ENCODE measurements around the gene NRF1. TPM values are rescaled to one million over a fixed set of nuclear protein-coding genes. Genes with fewer than 3 reads are reported as not detected.

Gene NRF1
- total RNA-seq, 2 donors from 2014 or later: 19.2 to 37.6 TPM

GRCh38 chr7:129796186-129796775 is 184.8 kb downstream of the NRF1 start:
- H3K4me3 ChIP-seq: no peak overlapping the region
- ATAC-seq (ENCODE audit: insufficient number of reproducible peaks, low FRiP score, low read depth): no peak
- H3K36me3 ChIP-seq: no peaks in the 10 kb centered on the region
- H3K9me3 ChIP-seq: no peaks in the 10 kb centered on the region
- H3K27me3 ChIP-seq (replicated peaks; ENCODE audit: insufficient read depth): no peaks in the 10 kb centered on the region
- no peak overlapping the region for H3K27ac ChIP-seq
- H3K4me1 ChIP-seq (ENCODE audit: control insufficient read depth in 1 of 2, low read depth in 2 of 2): no peaks in the 10 kb centered on the region
- no peak for DNase-seq (ENCODE audit: low spot score)
- TF ChIP-seq, protein P1, sequence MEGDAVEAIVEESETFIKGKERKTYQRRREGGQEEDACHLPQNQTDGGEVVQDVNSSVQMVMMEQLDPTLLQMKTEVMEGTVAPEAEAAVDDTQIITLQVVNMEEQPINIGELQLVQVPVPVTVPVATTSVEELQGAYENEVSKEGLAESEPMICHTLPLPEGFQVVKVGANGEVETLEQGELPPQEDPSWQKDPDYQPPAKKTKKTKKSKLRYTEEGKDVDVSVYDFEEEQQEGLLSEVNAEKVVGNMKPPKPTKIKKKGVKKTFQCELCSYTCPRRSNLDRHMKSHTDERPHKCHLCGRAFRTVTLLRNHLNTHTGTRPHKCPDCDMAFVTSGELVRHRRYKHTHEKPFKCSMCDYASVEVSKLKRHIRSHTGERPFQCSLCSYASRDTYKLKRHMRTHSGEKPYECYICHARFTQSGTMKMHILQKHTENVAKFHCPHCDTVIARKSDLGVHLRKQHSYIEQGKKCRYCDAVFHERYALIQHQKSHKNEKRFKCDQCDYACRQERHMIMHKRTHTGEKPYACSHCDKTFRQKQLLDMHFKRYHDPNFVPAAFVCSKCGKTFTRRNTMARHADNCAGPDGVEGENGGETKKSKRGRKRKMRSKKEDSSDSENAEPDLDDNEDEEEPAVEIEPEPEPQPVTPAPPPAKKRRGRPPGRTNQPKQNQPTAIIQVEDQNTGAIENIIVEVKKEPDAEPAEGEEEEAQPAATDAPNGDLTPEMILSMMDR (IDR thresholded peaks at IDR 0.05): no peak

GRCh38 chr7:129797214-129797789 is 185.8 kb downstream of the NRF1 start:
- ATAC-seq (ENCODE audit: insufficient number of reproducible peaks, low FRiP score, low read depth) (no peak), DNase-seq (ENCODE audit: low spot score) (no peak)
- Histone ChIP-seq H3K36me3 (no peaks in the 10 kb centered on the region), H3K4me1 (ENCODE audit: control insufficient read depth in 1 of 2, low read depth in 2 of 2) (no peaks in the 10 kb centered on the region), H3K27ac (no peak overlapping the region), H3K9me3 (no peaks in the 10 kb centered on the region), H3K4me3 (no peak overlapping the region), H3K27me3 (replicated peaks; ENCODE audit: insufficient read depth) (no peaks in the 10 kb centered on the region)
- TF ChIP-seq, protein P1 (IDR thresholded peaks at IDR 0.05): no peak

DNA sequence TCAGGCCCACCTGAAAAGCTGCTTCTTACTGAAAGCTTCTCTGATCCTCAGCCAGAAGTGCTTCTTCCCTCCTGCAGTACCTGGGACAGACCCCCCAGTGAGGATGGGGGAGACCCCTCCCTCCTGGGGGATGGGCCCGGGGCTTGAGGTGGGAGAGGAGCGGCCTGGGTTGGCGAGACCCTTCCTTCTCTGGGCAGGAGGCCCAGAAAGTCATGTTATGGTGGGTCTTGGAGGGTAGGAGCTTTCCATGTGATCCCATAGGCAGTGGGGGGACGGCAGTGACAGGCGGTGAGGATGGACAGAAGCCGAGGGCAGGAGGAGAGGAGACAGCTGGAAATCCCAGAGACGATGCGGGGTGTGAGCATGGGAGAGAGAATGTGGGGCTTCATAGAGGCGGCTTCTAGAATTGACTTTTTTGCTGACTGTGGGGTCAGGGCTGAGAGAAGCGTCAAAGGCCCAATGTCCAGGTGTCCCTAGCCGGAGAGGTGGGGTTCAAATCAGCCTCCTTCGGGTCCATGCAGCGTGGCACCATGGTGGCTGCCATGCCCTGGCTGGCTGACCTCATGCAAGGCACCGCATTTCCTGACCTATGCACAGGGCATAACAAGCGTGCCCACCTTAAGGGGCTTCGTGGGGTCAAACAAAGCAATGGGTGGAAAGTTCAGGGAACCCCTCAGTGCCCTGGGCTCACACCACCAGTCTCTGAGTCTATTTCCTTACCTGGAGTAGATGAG is 187.3 kb downstream of the NRF1 start:
- Histone ChIP-seq H3K36me3 (no peaks in the 10 kb centered on the region), H3K9me3 (no peaks in the 10 kb centered on the region), H3K27ac (no peak overlapping the region), H3K27me3 (replicated peaks; ENCODE audit: insufficient read depth) (no peaks in the 10 kb centered on the region), H3K4me3 (no peak overlapping the region), H3K4me1 (ENCODE audit: control insufficient read depth in 1 of 2, low read depth in 2 of 2) (no peaks in the 10 kb centered on the region)
- DNase-seq (ENCODE audit: low spot score) (no peak), ATAC-seq (ENCODE audit: insufficient number of reproducible peaks, low FRiP score, low read depth) (no peak)
- TF ChIP-seq, protein P1 (IDR thresholded peaks at IDR 0.05): no peak

- ATAC-seq (ENCODE audit: insufficient number of reproducible peaks, low FRiP score, low read depth): no peak
- no peaks in the 10 kb centered on the region for H3K4me1 ChIP-seq (ENCODE audit: control insufficient read depth in 1 of 2, low read depth in 2 of 2)
- no peaks in the 10 kb centered on the region for H3K9me3 ChIP-seq
- no peak for DNase-seq (ENCODE audit: low spot score)
- no peaks in the 10 kb centered on the region for H3K27me3 ChIP-seq (replicated peaks; ENCODE audit: insufficient read depth)
- H3K4me3 ChIP-seq: no peak overlapping the region
- TF ChIP-seq, protein P1 (IDR thresholded peaks at IDR 0.05): no peak
- H3K27ac ChIP-seq: no peak overlapping the region
- H3K36me3 ChIP-seq: no peaks in the 10 kb centered on the region
These were observed 187.9 kb downstream of the NRF1 start for GRCh38 chr7:129799350-129799955.

GRCh38 chr7:129800901-129801300 is 189.4 kb downstream of the NRF1 start:
- H3K36me3 ChIP-seq: no peaks in the 10 kb centered on the region
- no peak overlapping the region for H3K27ac ChIP-seq
- H3K4me3 ChIP-seq: no peak overlapping the region
- no peaks in the 10 kb centered on the region for H3K9me3 ChIP-seq
- TF ChIP-seq, protein P1 (IDR thresholded peaks at IDR 0.05): no peak
- H3K27me3 ChIP-seq (replicated peaks; ENCODE audit: insufficient read depth): no peaks in the 10 kb centered on the region
- ATAC-seq (ENCODE audit: insufficient number of reproducible peaks, low FRiP score, low read depth) (no peak), DNase-seq (ENCODE audit: low spot score) (no peak)
- no peaks in the 10 kb centered on the region for H3K4me1 ChIP-seq (ENCODE audit: control insufficient read depth in 1 of 2, low read depth in 2 of 2)

Measured in thoracic aorta (tissue), 2 donors.